HCT116 (cell line): ENCODE results near the gene PRELP.

Source experiments
- EZH2 ChIP-seq: fragments of 200-600 bp; sonication (generic); IDR thresholded peaks from 2 replicates; pipeline ENCODE4 v1.6.1; 2017; ENCODE audit warnings: antibody characterized with exemption, mixed run types
- POLR2A ChIP-seq: IDR thresholded peaks from 2 replicates; pipeline ENCODE4 v1.7.0; 2011; ENCODE audit warnings: borderline replicate concordance; ENCODE audit not compliant: insufficient read depth, insufficient read length; ENCODE audit errors: extremely low read depth
- POLR2AphosphoS5 ChIP-seq: IDR thresholded peaks from 2 replicates; pipeline ENCODE4 v1.6.1; 2011; ENCODE audit warnings: mild to moderate bottlenecking, low read depth, low read length, moderate library complexity
- RAD21 ChIP-seq: IDR thresholded peaks from 2 replicates; pipeline ENCODE4 v1.6.1; 2012; ENCODE audit warnings: low read depth, mild to moderate bottlenecking
- SRF ChIP-seq: IDR thresholded peaks from 2 replicates; pipeline ENCODE4 v1.6.1; 2012; ENCODE audit warnings: low read depth
- TF ChIP-seq, protein P1 (sequence below), 3 experiments: fragments of 200-600 bp in 1 of 3; sonication (generic) in 1 of 3; IDR thresholded peaks in 2 of 3; conservative IDR thresholded peaks in 1 of 3; 2 replicates each; pipeline ENCODE4 v1.5.1; 2012 to 2017; ENCODE audit warnings: low read depth in 2 of 3, low read length in 2 of 3, antibody characterized with exemption in 1 of 3, borderline replicate concordance in 1 of 3, control low read depth in 1 of 3, mild to moderate bottlenecking in 1 of 3, mixed read lengths in 1 of 3, mixed run types in 1 of 3, moderate library complexity in 1 of 3; ENCODE audit not compliant: insufficient read depth in 1 of 3
- TF ChIP-seq, protein P2 (sequence below): IDR thresholded peaks from 2 replicates; pipeline ENCODE4 v1.6.1; 2012
- TF ChIP-seq, protein P3 (sequence below): IDR thresholded peaks from 2 replicates; pipeline ENCODE4 v1.6.1; 2011; ENCODE audit warnings: mild to moderate bottlenecking, low read length, moderate library complexity; ENCODE audit not compliant: insufficient replicate concordance; ENCODE audit errors: extremely low read depth
- TF ChIP-seq, protein P4 (sequence below): IDR thresholded peaks from 2 replicates; pipeline ENCODE4 v1.6.1; 2012

DNA sequence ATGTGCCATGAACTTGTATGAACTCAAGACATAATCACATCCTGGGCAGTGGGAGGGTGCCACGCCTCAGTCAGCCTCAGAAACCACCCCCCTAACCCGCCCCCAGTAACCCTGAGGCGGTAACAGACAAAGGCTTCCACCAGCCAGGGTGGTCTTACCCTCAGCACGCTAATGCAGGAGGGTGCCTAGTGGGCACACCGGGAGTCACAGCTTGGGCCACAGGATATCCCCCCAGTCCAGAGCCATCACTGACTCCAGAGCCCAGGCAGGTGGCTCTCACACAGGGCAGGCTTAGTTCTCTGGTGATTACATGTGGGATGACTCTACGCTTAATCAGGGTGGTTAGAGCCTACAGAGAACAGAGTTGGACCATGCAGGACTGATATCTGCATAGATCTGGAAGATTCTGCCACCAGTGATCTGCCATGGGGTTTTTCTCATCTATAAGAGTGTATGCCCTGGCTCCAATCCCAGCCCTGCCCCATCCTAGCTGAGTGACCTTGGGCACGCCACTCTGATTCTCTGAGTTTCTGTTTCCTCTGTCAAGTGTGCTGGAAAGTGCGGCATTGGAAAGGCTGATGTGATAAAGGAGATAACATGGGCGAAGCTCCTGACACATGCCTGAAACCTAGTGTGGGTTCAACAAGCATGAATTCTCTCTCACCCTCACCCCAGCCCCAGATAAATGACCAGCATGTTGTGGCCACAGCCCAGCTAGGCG lies 45.6 kb downstream of the PRELP start:
- no peak for TF ChIP-seq RAD21
- no peak for TF ChIP-seq POLR2A
- TF ChIP-seq, protein P1, sequence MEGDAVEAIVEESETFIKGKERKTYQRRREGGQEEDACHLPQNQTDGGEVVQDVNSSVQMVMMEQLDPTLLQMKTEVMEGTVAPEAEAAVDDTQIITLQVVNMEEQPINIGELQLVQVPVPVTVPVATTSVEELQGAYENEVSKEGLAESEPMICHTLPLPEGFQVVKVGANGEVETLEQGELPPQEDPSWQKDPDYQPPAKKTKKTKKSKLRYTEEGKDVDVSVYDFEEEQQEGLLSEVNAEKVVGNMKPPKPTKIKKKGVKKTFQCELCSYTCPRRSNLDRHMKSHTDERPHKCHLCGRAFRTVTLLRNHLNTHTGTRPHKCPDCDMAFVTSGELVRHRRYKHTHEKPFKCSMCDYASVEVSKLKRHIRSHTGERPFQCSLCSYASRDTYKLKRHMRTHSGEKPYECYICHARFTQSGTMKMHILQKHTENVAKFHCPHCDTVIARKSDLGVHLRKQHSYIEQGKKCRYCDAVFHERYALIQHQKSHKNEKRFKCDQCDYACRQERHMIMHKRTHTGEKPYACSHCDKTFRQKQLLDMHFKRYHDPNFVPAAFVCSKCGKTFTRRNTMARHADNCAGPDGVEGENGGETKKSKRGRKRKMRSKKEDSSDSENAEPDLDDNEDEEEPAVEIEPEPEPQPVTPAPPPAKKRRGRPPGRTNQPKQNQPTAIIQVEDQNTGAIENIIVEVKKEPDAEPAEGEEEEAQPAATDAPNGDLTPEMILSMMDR (IDR thresholded peaks at IDR 0.05 in 2 of 3, conservative IDR thresholded peaks at IDR 0.05 in 1 of 3; ENCODE audit: borderline replicate concordance in 1 of 3, insufficient read depth in 1 of 3, low read depth in 2 of 3, low read length in 2 of 3): no peak
- no peak for TF ChIP-seq EZH2
- TF ChIP-seq SRF: no peak
- TF ChIP-seq POLR2AphosphoS5: no peak
- TF ChIP-seq, protein P2, sequence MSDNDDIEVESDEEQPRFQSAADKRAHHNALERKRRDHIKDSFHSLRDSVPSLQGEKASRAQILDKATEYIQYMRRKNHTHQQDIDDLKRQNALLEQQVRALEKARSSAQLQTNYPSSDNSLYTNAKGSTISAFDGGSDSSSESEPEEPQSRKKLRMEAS: no peak
- TF ChIP-seq, protein P3, sequence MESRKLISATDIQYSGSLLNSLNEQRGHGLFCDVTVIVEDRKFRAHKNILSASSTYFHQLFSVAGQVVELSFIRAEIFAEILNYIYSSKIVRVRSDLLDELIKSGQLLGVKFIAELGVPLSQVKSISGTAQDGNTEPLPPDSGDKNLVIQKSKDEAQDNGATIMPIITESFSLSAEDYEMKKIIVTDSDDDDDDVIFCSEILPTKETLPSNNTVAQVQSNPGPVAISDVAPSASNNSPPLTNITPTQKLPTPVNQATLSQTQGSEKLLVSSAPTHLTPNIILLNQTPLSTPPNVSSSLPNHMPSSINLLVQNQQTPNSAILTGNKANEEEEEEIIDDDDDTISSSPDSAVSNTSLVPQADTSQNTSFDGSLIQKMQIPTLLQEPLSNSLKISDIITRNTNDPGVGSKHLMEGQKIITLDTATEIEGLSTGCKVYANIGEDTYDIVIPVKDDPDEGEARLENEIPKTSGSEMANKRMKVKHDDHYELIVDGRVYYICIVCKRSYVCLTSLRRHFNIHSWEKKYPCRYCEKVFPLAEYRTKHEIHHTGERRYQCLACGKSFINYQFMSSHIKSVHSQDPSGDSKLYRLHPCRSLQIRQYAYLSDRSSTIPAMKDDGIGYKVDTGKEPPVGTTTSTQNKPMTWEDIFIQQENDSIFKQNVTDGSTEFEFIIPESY: no peak
- TF ChIP-seq, protein P4, sequence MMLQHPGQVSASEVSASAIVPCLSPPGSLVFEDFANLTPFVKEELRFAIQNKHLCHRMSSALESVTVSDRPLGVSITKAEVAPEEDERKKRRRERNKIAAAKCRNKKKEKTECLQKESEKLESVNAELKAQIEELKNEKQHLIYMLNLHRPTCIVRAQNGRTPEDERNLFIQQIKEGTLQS: no peak
